Measurements from ENCODE around the gene PLEKHA7.

- no peak for TF ChIP-seq CTCF (IDR thresholded peaks at IDR 0.05)
- no peak for TF ChIP-seq POLR2AphosphoS5 (IDR thresholded peaks at IDR 0.05)
- TF ChIP-seq POLR2A (IDR thresholded peaks at IDR 0.05) = no peak
Observed at GRCh38 chr11:17010851-17011420, 3.3 kb downstream of the PLEKHA7 start.

Data from upper lobe of left lung (tissue), 4 donors.